GM13976 (cell line): ENCODE measurements around the gene STK4.

Experiments
- DNase-seq: peaks from one replicate; pipeline ENCODE4 v3.0.0; 2012; ENCODE audit warnings: low spot score
- in situ Hi-C: fragments of 300-500 bp; cut with MboI; formaldehyde crosslinking; loops from one replicate; pipeline ENCODE4 v1.12.0; 2022; ENCODE audit warnings: low sequenced_read_pairs, mixed read lengths, inconsistent platforms; ENCODE audit not compliant: unreplicated experiment
- TF ChIP-seq, protein P1 (sequence below): IDR thresholded peaks from 2 replicates; pipeline ENCODE4 v1.5.1; 2012; ENCODE audit warnings: borderline replicate concordance, mild to moderate bottlenecking; ENCODE audit not compliant: insufficient read depth; ENCODE audit errors: extremely low read depth, missing control alignments, control extremely low read depth

Gene STK4

DNA sequence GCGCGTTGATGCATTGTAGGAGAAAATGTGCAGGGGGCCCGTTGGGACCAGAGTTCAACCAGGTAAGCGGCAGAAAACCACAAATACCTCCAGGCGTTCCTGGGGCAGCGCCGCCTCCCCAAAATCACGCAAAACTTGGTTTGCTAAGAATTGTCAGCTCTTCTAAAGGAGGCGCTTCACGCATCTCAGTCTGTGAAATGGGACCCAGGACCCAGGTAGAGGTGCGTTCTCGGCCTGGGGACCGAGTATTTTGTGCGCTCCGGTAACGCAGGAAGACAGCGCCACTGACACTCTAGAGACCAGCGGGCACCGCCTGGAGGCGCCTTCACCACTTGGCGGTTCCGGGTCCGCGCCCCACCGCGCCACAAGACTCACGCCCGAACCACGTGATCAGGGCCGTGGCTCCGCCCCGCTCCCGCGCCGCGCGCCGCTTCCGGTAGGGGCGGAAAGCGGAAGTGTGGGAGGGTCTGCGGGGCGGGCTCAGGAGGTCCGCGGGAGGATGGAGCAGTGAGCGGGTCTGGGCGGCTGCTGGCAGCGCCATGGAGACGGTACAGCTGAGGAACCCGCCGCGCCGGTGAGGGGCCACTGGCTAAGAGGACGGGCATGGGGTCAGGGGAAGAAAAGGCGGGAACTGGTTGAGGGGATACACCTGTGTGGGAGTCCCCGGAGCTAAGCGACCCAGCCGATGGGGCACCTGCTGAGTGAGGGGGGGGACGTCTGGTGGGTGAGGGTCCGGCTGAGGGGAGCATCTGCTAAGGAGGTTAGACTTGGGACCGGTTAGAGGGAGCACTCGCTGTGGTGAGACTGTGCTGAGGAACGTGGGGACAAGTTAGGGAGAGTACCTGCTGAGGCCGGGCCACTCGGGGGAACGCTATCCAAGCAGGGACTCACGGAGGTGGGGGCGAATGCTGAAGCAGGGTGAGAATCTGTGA, at the start of gene STK4:
TSS of gene STK4 (plus strand) at position 483 of the 932 bp plus-strand sequence. CDS start at position 540, 57 bp downstream.
- TF ChIP-seq, protein P1, sequence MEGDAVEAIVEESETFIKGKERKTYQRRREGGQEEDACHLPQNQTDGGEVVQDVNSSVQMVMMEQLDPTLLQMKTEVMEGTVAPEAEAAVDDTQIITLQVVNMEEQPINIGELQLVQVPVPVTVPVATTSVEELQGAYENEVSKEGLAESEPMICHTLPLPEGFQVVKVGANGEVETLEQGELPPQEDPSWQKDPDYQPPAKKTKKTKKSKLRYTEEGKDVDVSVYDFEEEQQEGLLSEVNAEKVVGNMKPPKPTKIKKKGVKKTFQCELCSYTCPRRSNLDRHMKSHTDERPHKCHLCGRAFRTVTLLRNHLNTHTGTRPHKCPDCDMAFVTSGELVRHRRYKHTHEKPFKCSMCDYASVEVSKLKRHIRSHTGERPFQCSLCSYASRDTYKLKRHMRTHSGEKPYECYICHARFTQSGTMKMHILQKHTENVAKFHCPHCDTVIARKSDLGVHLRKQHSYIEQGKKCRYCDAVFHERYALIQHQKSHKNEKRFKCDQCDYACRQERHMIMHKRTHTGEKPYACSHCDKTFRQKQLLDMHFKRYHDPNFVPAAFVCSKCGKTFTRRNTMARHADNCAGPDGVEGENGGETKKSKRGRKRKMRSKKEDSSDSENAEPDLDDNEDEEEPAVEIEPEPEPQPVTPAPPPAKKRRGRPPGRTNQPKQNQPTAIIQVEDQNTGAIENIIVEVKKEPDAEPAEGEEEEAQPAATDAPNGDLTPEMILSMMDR, result peak; percentile 57
- peak; percentile 91 for DNase-seq
- in situ Hi-C loops, result no loop called here

DNA sequence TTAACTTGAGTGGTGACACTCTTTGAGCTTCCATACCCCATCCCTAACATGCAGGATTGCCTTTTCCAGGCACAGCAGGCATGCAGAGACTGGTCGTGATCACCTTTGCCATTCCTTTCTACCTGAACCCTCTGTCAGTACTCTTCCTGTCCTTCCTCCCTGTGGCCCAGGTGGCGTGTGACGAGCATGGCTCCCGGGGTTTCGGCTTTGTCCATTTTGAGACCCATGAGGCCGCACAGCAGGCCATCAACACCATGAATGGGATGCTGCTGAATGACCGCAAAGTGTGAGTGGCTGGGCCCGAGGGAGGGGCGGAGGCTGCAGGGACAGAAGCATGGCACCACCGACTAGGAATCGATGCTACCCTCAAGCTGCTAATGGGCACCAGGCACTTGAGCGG, 49.7 kb upstream of the STK4 start:
- TF ChIP-seq, protein P1, result no peak
- in situ Hi-C loops, result no loop called here

DNA sequence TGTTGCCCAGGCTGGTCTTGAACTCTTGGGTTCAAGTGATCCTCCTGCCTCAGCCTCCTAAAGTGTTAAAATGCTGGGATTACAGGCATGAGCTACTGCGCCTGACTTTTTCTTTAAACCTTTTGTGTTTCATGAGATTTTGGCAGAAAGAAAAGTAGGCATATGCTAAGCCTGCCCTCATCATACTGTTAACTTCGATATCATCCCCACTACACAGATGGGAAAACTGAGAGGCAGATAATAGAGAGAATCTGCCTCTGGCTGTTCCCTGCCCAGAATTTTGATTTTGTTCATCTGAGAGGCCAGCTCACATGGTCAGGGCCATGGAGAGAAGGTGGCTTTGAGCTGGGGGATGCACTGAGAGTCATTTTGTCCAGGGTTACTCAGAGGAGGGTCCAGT, 48.9 kb upstream of the STK4 start:
- TF ChIP-seq, protein P1, result no peak
- no peak for DNase-seq
- in situ Hi-C loops, result no loop called here

More for the DNA sequence above, 49.7 kb upstream of the STK4 start:
- no peak for DNase-seq

DNA sequence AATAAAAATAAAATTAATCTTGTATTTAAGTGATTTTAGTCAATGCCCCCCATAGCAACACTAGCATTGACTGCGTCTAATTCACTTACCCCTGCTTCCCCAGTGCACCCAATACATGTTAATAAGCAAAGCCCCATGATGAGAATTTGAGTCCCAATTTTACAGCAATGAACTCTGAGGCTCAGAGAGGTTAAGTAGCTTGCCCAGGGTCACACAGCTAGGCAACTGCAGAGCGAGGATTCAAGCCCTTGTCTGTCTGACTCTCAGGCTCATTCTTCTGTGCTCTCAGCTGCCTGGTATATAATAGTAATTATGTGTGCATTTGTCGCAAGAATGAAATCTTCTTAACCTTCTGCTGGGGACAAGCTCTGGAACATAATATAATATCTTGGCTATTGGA, 48.0 kb upstream of the STK4 start:
- TF ChIP-seq, protein P1, result no peak
- no peak for DNase-seq
- in situ Hi-C loops, result no loop called here

DNA sequence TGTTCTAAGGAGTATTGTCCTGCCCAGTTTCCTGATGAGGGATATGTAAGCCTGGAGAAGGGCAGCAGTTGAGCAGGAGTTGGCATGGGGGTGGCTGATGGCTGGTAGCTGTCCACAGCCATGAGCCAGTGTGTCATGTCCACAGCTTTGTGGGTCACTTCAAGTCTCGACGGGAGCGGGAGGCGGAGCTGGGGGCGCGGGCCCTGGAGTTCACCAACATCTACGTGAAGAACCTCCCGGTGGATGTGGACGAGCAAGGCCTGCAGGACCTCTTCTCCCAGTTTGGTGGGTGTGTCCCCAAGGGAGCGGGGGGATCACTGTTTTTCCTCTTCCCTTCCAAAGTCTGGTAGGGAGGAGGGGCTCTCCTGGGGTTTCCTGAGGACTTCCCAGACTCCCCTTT, 47.6 kb upstream of the STK4 start:
- TF ChIP-seq, protein P1, result no peak
- no peak for DNase-seq
- in situ Hi-C loops, result no loop called here

DNA sequence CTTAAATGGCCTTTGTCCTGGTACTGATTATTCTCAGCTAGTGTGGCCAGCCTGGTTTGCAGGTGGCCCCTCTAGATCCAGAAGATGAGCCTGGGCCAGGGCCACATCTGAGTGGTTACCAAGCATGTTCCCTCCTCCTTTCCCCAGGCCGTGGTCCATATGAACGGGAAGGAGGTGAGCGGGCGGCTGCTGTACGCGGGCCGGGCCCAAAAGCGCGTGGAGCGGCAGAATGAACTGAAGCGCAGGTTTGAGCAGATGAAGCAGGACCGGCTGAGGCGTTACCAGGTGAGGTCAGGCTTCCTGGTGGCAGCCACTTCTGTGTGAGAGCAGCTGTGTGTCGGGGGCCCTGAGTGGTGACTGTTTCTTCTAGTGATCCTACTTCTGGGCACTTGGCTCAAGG, 44.9 kb upstream of the STK4 start:
- in situ Hi-C loops, result no loop called here
- DNase-seq, result no peak
- TF ChIP-seq, protein P1, result no peak

DNA sequence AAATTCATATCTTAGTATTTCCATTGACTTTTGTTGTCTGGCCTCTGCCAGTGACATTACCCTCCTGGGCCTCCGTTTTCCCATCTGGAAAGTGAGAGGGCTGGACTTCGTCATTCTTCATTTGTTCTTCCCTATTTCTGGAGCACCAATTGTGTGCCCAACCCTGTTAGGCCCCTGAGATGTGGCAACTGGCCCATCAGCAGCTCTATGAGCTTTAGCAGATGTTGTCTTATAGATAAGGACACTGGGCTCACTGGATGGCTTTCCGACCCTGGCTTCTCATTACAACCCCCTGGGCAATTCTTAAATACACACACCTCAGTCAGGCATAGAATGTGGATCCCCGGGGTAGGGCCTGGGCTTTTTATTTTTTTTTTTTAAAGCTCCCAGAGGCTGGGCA, 41.8 kb upstream of the STK4 start:
- in situ Hi-C loops, result no loop called here
- TF ChIP-seq, protein P1, result no peak

More for the DNA sequence above, 41.8 kb upstream of the STK4 start:
- no peak for DNase-seq
